ENCODE data around the gene C16orf87. TPM values are rescaled to one million over a fixed set of nuclear protein-coding genes. Genes with fewer than 3 reads are reported as not detected.
"Not testable (repeated sequence)": the region's sequence is repeated elsewhere in the genome, so short reads cannot be mapped to it uniquely, and the experiment has no call there.

Gene C16orf87
- total RNA-seq, 2 experiments from 2014 or later = 13.4 to 13.5 TPM

GRCh38 chr16:46790599-46791270 is 40.2 kb downstream of the C16orf87 start:
- intact Hi-C loops (cut with micrococcal nuclease) = loop anchor here (1.0 to 5.0 kb wide), 2 partner anchors 92 to 101 kb away; partner anchors contain the start of genes GPT2, ORC6 and VPS35
- Mint-ChIP-seq H3K27me3 (ENCODE audit: low read depth) (no peaks in the 10 kb centered on the region), H3K27ac (no peak overlapping the region), H3K9me3 (peaks cover 18% of the 10 kb centered on the region), H3K4me3 (peak overlapping the region; percentile 74), H3K36me3 (ENCODE audit: low read depth) (peaks cover 14% of the 10 kb centered on the region), H3K4me1 (ENCODE audit: low read depth) (peaks cover 23% of the 10 kb centered on the region)
- CTCF ChIA-PET = interaction anchor here (1.5 kb wide), 1 partner anchor 10 kb away, joined by 4 read pairs; no protein-coding TSS in a partner anchor
- DNase-seq = no peak

- intact Hi-C loops (cut with micrococcal nuclease) = loop anchor here (1.0 to 5.0 kb wide), 3 partner anchors 42 to 100 kb away; partner anchors contain the start of genes C16orf87, GPT2, ORC6 and VPS35
- Mint-ChIP-seq H3K9me3 (peaks cover 17% of the 10 kb centered on the region), H3K27ac (no peak overlapping the region), H3K27me3 (ENCODE audit: low read depth) (no peaks in the 10 kb centered on the region), H3K36me3 (ENCODE audit: low read depth) (peaks cover 11% of the 10 kb centered on the region), H3K4me3 (peak overlapping the region; percentile 74), H3K4me1 (ENCODE audit: low read depth) (peaks cover 23% of the 10 kb centered on the region)
- peak; percentile 85 for DNase-seq
- CTCF ChIA-PET = interaction anchor here (0.7 to 1.5 kb wide), 3 partner anchors 11 to 74 kb away, joined by 4 read pairs; no protein-coding TSS in a partner anchor
Measured at GRCh38 chr16:46789499-46790414, 41.2 kb downstream of the C16orf87 start.

GRCh38 chr16:46788891-46789474 is 42.0 kb downstream of the C16orf87 start:
- Mint-ChIP-seq H3K4me1 (ENCODE audit: low read depth) (peaks cover 23% of the 10 kb centered on the region), H3K27ac (no peak overlapping the region), H3K4me3 (peak overlapping the region; percentile 74), H3K27me3 (ENCODE audit: low read depth) (no peaks in the 10 kb centered on the region), H3K9me3 (peaks cover 13% of the 10 kb centered on the region), H3K36me3 (ENCODE audit: low read depth) (peaks cover 5% of the 10 kb centered on the region)
- CTCF ChIA-PET = interaction anchor here (0.6 kb wide), 1 partner anchor 130 kb away, joined by 3 read pairs; no protein-coding TSS in a partner anchor
- intact Hi-C loops (cut with micrococcal nuclease) = loop anchor here (1.0 kb wide), 1 partner anchor 42 kb away; the partner anchor contains the start of gene C16orf87
- DNase-seq = no peak

GRCh38 chr16:46787909-46788308 is 43.1 kb downstream of the C16orf87 start:
- intact Hi-C loops (cut with micrococcal nuclease) = no loop called here
- Mint-ChIP-seq H3K4me3 (no peak overlapping the region), H3K27ac (no peak overlapping the region), H3K36me3 (ENCODE audit: low read depth) (peaks cover 2% of the 10 kb centered on the region), H3K27me3 (ENCODE audit: low read depth) (no peaks in the 10 kb centered on the region), H3K4me1 (ENCODE audit: low read depth) (peaks cover 23% of the 10 kb centered on the region), H3K9me3 (peaks cover 10% of the 10 kb centered on the region)
- CTCF ChIA-PET = interaction anchor here (0.6 kb wide), 1 partner anchor 15 kb away, joined by 5 read pairs; no protein-coding TSS in a partner anchor
- DNase-seq = no peak

- CTCF ChIA-PET = interaction anchor here (0.6 to 1.4 kb wide), 3 partner anchors 63 to 111 kb away, joined by 3 to 5 read pairs (median 3); no protein-coding TSS in a partner anchor
- intact Hi-C loops (cut with micrococcal nuclease) = no loop called here
Measured at GRCh38 chr16:46785076-46785845, 45.7 kb downstream of the C16orf87 start.

GRCh38 chr16:46784569-46784968 is 46.4 kb downstream of the C16orf87 start:
- CTCF ChIA-PET = interaction anchor here (0.6 to 1.4 kb wide), 3 partner anchors 63 to 111 kb away, joined by 3 to 5 read pairs (median 3); no protein-coding TSS in a partner anchor
- intact Hi-C loops (cut with micrococcal nuclease); H3K4me1 Mint-ChIP-seq (ENCODE audit: low read depth); H3K4me3 Mint-ChIP-seq; H3K9me3 Mint-ChIP-seq; H3K36me3 Mint-ChIP-seq (ENCODE audit: low read depth); DNase-seq; H3K27me3 Mint-ChIP-seq (ENCODE audit: low read depth); H3K27ac Mint-ChIP-seq: not testable (repeated sequence)

More at GRCh38 chr16:46785076-46785845, 45.7 kb downstream of the C16orf87 start:
- no peak overlapping the region for H3K4me3 Mint-ChIP-seq
- H3K27ac Mint-ChIP-seq = no peak overlapping the region
- H3K4me1 Mint-ChIP-seq (ENCODE audit: low read depth) = peaks cover 13% of the 10 kb centered on the region
- H3K36me3 Mint-ChIP-seq (ENCODE audit: low read depth) = peaks cover 2% of the 10 kb centered on the region
- DNase-seq = no peak
- H3K27me3 Mint-ChIP-seq (ENCODE audit: low read depth) = no peaks in the 10 kb centered on the region
- H3K9me3 Mint-ChIP-seq = peaks cover 10% of the 10 kb centered on the region

GRCh38 chr16:46783800-46784199 is 47.2 kb downstream of the C16orf87 start:
- DNase-seq = no peak
- CTCF ChIA-PET = no interaction called here
- intact Hi-C loops (cut with micrococcal nuclease) = no loop called here
- Mint-ChIP-seq H3K27me3 (ENCODE audit: low read depth) (no peaks in the 10 kb centered on the region), H3K9me3 (peaks cover 10% of the 10 kb centered on the region), H3K27ac (no peak overlapping the region), H3K36me3 (ENCODE audit: low read depth) (peaks cover 2% of the 10 kb centered on the region), H3K4me3 (no peak overlapping the region), H3K4me1 (ENCODE audit: low read depth) (peaks cover 3% of the 10 kb centered on the region)

- Mint-ChIP-seq H3K4me3 (no peak overlapping the region), H3K4me1 (ENCODE audit: low read depth) (no peaks in the 10 kb centered on the region), H3K27ac (no peak overlapping the region), H3K27me3 (ENCODE audit: low read depth) (no peaks in the 10 kb centered on the region), H3K9me3 (peaks cover 10% of the 10 kb centered on the region), H3K36me3 (ENCODE audit: low read depth) (peaks cover 2% of the 10 kb centered on the region)
- CTCF ChIA-PET = interaction anchor here (0.6 kb wide), 1 partner anchor 77 kb away, joined by 3 read pairs; no protein-coding TSS in a partner anchor
- no peak for DNase-seq
- intact Hi-C loops (cut with micrococcal nuclease) = no loop called here
Measured at GRCh38 chr16:46782320-46782719, 48.7 kb downstream of the C16orf87 start.

- H3K4me3 Mint-ChIP-seq = no peak overlapping the region
- no peaks in the 10 kb centered on the region for H3K4me1 Mint-ChIP-seq (ENCODE audit: low read depth)
- no peak overlapping the region for H3K27ac Mint-ChIP-seq
- no peak for DNase-seq
- H3K27me3 Mint-ChIP-seq (ENCODE audit: low read depth) = no peaks in the 10 kb centered on the region
- no peaks in the 10 kb centered on the region for H3K9me3 Mint-ChIP-seq
- intact Hi-C loops (cut with micrococcal nuclease) = no loop called here
- no peaks in the 10 kb centered on the region for H3K36me3 Mint-ChIP-seq (ENCODE audit: low read depth)
- CTCF ChIA-PET = no interaction called here
Measured at GRCh38 chr16:46777804-46778203, 53.2 kb downstream of the C16orf87 start.

- Mint-ChIP-seq H3K9me3 (no peaks in the 10 kb centered on the region), H3K27ac (no peak overlapping the region), H3K4me1 (ENCODE audit: low read depth) (no peaks in the 10 kb centered on the region), H3K27me3 (ENCODE audit: low read depth) (no peaks in the 10 kb centered on the region), H3K4me3 (no peak overlapping the region), H3K36me3 (ENCODE audit: low read depth) (no peaks in the 10 kb centered on the region)
- DNase-seq = no peak
- CTCF ChIA-PET = interaction anchor here (0.6 to 1.5 kb wide), 2 partner anchors 133 to 139 kb away, joined by 3 to 4 read pairs; no protein-coding TSS in a partner anchor
- intact Hi-C loops (cut with micrococcal nuclease) = no loop called here
Measured at GRCh38 chr16:46775214-46775613, 55.8 kb downstream of the C16orf87 start.

GRCh38 chr16:46774743-46775177 is 56.2 kb downstream of the C16orf87 start:
- DNase-seq = no peak
- H3K9me3 Mint-ChIP-seq = no peaks in the 10 kb centered on the region
- H3K4me3 Mint-ChIP-seq = no peak overlapping the region
- no peak overlapping the region for H3K27ac Mint-ChIP-seq
- CTCF ChIA-PET = interaction anchor here (0.6 to 1.5 kb wide), 2 partner anchors 134 to 140 kb away, joined by 3 to 4 read pairs; no protein-coding TSS in a partner anchor
- H3K27me3 Mint-ChIP-seq (ENCODE audit: low read depth) = no peaks in the 10 kb centered on the region
- no peaks in the 10 kb centered on the region for H3K4me1 Mint-ChIP-seq (ENCODE audit: low read depth)
- intact Hi-C loops (cut with micrococcal nuclease) = no loop called here
- no peaks in the 10 kb centered on the region for H3K36me3 Mint-ChIP-seq (ENCODE audit: low read depth)

Measured in activated naive CD4-positive, alpha-beta T cell treated with anti-CD3 and anti-CD28 coated beads for 36 hours (primary cell).